GM21529 (cell line): Measurements from ENCODE around the gene ZNF514.
"Not testable (repeated sequence)": the region's sequence is repeated elsewhere in the genome, so short reads cannot be mapped to it uniquely, and the experiment has no call there.

ENCODE experiments used
- ATAC-seq: cut with Tn5 transposase; IDR thresholded peaks from one replicate; pipeline ENCODE4 v1.9.1; 2021; ENCODE audit not compliant: unreplicated experiment

Gene ZNF514

DNA sequence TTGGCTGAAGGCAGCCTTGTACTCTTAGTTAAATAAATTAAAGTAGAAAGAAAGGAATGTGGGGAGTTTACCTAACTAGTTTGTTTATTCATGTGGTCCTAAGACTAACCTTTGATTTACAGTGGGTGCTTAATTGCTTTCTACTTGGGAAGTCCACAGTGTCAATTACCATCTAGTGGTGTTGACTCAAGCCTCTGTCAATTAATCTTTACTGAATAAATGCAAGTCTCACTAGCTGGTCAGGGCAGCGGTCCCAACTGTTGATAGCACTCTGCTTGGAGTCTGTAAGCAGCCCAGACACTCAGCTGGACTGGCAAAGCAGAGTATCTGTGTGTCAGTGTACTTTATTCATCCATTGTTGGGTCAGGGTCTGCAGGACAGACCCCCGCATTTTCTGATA lies 15.8 kb downstream of the ZNF514 start:
- ATAC-seq, result no peak

DNA sequence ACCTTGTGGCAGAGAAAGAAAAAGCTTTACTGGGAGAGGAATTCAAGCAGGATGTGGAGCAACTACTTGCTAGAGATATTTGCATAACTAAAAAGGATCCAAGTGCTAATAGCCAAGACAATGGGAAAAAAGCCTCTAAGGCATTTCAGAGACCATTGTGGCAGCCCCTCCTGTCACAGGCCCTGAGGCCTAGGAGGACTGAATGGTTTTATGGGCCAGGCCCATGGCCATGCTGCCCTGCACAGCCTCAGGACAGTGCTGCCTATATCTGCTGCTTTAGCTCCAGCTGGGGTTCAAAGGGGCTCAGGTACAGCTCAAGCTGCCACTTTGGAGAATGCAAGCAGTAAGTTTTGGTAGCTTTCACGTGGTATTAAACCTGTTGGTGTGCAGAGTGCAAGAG lies 20.9 kb downstream of the ZNF514 start:
- ATAC-seq, result no peak

DNA sequence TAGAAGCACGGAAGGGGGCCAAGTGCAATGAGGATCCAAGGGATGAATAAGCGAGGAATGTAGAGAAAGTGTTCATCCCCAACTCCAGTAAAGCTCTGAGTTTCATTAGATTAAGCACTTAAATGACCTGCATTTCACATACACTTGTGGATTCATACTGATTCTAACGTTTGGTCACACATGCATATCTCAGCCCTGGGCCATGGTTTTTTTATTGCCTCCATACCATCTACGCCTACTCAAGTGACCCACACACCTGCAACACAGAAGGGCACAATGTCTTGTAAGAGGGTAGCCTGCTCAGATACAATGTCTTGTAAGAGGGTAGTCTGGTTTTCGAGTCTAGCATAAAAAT lies 37.5 kb downstream of the ZNF514 start:
- peak; percentile 2 for ATAC-seq

DNA sequence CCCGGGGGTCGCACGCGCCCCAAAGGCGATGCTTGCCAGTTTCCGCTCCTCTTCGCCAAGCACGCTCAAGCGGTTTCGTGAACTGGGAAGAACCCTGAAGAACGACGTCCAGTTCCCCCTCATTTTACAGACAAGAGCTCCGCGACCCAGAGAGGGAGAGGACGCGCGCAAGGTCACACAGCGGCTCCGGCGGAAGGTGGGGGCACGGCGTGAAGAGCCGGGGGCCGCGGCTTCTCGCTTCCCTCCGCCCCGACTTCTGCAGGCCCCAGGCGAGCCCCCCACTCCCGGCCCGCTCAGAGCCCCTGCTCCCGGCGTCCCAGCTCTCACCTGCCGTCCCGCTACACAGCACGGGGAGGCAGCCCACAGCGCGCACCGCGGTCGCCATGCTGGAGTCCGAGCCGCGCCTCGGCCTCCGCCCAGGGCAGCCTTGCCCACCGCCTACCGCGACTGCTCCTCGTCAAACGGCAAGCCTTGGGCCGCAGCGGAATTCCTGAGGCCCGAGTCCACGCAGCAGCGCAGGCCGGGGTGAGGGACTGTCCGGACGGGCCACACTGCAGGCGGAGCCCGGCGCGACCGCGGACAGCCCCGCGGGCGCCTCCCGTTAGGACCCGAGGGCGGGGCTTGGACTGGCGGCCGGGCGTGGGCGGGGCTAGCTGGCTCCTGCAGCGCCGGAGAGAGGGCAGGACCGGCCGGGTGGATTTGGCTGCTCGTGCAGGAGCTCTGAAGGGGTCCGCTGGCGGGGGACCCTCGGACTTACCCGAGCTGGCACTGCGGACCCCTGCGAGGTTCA lies 38.0 kb downstream of the ZNF514 start, which contains the start of gene MRPS5:
Gene MRPS5, minus strand, starts transcription at position 402 of the 790 bp plus-strand sequence. Its CDS starts 17 bp downstream, at position 385.
- ATAC-seq, result peak; percentile 90

DNA sequence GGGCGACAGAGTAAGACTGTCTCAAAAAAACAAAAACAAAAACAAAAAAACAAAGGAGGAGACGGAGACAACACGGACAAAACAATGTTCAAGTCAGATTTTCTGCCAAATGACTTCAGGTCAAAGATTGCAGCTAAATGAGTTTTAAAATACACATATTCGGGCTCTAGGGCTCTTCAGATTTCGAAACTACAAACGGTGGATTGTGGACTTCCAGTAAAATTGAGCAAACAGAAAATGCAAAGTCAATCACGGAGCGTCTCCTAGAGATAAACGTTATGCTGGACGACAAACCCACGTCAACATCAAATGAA lies 38.6 kb downstream of the ZNF514 start:
- no peak for ATAC-seq

DNA sequence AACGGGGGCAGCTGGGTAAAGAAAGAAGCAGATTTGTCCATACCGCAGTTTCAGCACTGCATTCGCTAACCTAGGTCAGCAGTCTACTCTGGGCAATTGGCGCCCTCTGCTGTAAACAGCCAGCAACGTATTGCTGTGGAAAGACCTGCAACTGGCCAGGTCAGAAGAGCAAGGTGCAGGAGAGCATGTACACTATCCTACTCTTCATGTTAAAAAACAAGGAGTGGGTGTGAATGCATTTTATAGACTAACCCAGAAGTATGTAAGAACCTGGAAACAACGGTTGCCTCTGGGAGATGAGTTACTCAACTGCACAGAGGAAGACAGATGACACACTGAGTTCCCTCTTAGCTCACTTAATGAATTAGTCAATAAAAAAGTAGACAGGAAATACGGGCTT lies 44.2 kb downstream of the ZNF514 start:
- ATAC-seq, result peak; percentile 94

DNA sequence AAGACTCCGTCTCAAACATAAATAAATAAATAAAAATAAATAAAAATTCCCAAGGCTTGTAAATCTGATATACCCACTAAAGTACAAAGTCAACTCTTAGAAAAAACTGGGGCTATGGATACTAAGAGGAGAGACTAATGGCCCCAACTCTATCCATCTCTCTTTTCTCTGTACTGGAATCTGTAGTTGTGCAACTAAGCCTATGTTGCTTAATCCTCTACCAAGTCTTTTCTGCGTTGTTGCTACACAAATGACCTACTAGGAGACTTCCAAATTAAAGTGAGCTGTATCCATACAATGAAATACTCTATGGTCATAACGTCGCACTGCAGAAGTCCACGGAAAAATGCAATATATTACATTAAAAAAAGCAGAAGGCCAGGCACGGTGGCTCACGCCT lies 46.2 kb downstream of the ZNF514 start:
- no peak for ATAC-seq

DNA sequence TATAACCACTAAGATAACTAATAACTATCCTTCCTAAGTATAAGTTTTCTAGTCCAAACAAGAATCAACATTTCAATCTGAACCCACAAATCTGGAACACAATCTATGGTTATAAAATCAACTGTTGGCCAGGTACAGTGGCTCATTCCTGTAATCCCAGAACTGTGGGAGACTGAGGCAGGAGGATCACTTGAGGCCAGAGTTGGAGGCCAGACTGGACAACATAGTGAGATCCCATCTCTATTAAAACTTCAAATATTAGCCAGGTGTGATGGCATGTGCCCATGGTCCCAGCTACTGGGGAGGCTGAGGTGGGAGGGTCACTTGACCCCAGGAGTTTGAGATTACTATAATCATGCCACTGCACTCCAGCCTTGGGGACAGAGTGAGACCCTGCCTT lies 49.3 kb downstream of the ZNF514 start:
- no peak for ATAC-seq

DNA sequence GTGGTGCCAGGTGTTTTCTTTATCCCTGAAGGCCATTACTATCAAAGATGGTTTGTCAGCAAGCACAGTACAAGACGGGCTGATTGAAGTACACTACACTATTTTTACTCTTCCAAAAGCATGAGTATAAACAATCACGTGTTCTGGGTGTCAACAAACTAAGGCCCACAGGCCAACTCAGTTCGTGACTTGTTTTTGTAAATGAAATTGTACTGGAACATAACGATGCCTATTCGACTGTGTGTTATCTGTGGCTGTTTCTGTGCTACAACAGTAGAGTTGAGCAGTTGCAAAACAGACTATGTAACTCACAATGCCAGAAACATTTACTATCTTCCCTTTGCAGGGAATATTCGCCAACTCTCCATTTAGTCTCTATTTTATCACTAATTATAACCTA lies 50.4 kb downstream of the ZNF514 start:
- no peak for ATAC-seq

DNA sequence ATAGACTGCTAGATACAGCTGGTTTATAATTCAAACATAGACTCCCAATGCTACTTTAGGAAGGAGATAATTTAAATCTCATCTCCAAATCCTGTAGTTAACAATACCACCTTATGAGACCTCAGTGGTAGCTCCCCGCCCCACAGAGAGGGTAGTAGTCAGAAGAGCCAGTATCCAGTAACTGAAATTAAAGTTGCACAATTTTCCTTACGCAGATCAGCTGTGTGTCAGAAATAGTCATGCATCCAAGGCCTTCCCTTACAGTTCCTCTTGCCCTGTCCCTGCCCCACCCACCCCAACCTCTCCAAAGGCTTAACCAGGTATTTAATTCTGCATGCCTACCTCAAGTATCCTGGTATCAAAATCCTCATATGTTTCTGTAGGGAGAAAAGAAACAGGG lies 53.6 kb downstream of the ZNF514 start:
- ATAC-seq, result no peak

DNA sequence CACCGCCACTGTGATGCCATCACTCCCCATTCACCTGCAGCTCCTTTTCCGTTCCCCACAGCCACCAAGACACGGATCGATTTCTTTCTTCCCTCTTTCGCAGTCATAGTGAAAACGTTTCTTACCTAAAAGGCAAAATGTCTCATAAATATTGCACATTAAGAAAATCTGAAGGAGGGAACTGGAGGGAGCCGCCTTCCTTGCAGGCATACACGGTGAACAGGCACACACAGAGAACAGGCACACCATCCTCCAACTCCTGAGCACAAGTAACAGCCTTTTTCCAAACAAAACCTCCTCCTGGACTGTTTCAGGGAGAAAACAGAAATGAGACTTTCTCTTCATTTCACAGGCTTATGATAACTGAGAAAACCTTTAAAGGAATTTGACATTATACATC lies 55.0 kb downstream of the ZNF514 start:
- ATAC-seq, result no peak

DNA sequence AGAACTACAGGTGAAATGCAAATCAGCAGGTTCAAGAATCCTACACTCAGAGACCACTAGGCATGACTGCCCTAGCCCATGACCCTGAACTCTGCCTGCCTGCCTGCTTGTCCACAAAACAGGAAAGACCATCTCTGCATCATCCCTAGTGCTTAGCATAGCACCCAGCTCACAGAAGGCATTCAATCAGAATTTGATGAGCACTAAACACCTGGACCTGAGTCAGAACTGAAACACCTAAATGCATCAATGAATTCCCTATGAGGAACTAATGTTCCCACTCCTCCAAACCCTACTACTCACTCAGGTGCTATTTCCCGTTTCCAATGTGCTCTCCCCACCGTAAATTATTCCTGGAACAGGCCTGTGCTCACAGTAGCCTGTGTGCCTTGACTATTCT lies 59.7 kb downstream of the ZNF514 start:
- ATAC-seq, result no peak

DNA sequence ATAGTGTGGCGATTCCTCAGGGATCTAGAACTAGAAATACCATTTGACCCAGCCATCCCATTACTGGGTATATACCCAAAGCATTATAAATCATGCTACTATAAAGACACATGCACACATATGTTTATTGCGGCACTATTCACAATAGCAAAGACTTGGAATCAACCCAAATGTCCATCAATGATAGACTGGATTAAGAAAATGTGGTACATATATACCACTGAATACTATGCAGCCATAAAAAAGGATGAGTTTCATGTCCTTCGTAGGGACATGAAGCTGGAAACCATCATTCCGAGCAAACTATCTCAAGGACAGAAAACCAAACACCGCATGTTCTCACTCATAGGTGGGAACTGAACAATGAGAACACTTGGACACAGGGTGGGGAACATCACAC lies 61.4 kb downstream of the ZNF514 start:
- not testable (repeated sequence) for ATAC-seq
